Fibroblast of skin of right biceps (primary cell): ENCODE results near the gene TYMP.
A peak's percentile ranks its signal among the peaks of the same experiment; 100 is the strongest.

Experiments
- DNase-seq: peaks from one replicate; pipeline ENCODE4 v3.0.0-alpha.2; 2013

TYMP gene

GRCh38 chr22:50562523-50563412 is 33.0 kb upstream of the TYMP start, which contains the start of gene SYCE3:
TSS of gene SYCE3 (minus strand) at chr22:50562919. CDS start at chr22:50556405, 6,514 bp downstream.
- DNase-seq = peak; percentile 91

- no peak for DNase-seq
Observed at GRCh38 chr22:50561401-50562358, 31.9 kb upstream of the TYMP start.

GRCh38 chr22:50560034-50560433 is 30.2 kb upstream of the TYMP start:
- no peak for DNase-seq

- no peak for DNase-seq
Observed at GRCh38 chr22:50556703-50557102, 26.9 kb upstream of the TYMP start.

- no peak for DNase-seq
Observed at GRCh38 chr22:50553310-50553709, 23.5 kb upstream of the TYMP start.

- no peak for DNase-seq
Observed at GRCh38 chr22:50551160-50551752, 21.4 kb upstream of the TYMP start.

GRCh38 chr22:50550395-50550794 is 20.6 kb upstream of the TYMP start:
- no peak for DNase-seq

GRCh38 chr22:50548921-50549790 is 19.3 kb upstream of the TYMP start:
- DNase-seq = no peak

GRCh38 chr22:50548040-50548920 is 18.5 kb upstream of the TYMP start:
- DNase-seq = no peak

- DNase-seq = no peak
Observed at GRCh38 chr22:50547263-50547985, 17.6 kb upstream of the TYMP start.

- DNase-seq = no peak
Observed at GRCh38 chr22:50546326-50547262, 16.8 kb upstream of the TYMP start.

GRCh38 chr22:50545522-50546325 is 15.9 kb upstream of the TYMP start, which contains the start of gene KLHDC7B:
TSS of gene KLHDC7B (plus strand) at chr22:50545899. CDS start at chr22:50546244, 345 bp downstream.
- DNase-seq = peak; percentile 68

GRCh38 chr22:50544746-50545253 is 15.0 kb upstream of the TYMP start:
- DNase-seq = no peak

GRCh38 chr22:50544078-50544745 is 14.4 kb upstream of the TYMP start:
- peak; percentile 72 for DNase-seq

GRCh38 chr22:50542416-50542927 is 12.7 kb upstream of the TYMP start:
- no peak for DNase-seq

GRCh38 chr22:50541667-50542026 is 11.8 kb upstream of the TYMP start:
- DNase-seq = peak; percentile 81

- no peak for DNase-seq
Observed at GRCh38 chr22:50540381-50540780, 10.6 kb upstream of the TYMP start.
